Keratinocyte (primary cell): ENCODE measurements around the gene IL12RB2. TPM values are rescaled to one million over a fixed set of nuclear protein-coding genes. Genes with fewer than 3 reads are reported as not detected.

Experiments used
- DNase-seq: peaks from one replicate; pipeline ENCODE4 v3.0.0-alpha.2; 2011; ENCODE audit warnings: low read depth, missing footprints, low spot score
- FAIRE-seq: peaks from 2 replicates; lab custom pipeline; 2011; peaks lifted over from hg19 to GRCh38; lab: Jason Lieb, UNC
- H2AFZ ChIP-seq: 2 replicates; pipeline ENCODE4 v1.6.0; 2012; ENCODE audit warnings: low read length, control low read depth, inconsistent platforms; ENCODE audit not compliant: control insufficient read depth
- H3K27ac ChIP-seq: 2 replicates; pipeline ENCODE4 v1.5.1; 2011; ENCODE audit warnings: low read length; ENCODE audit not compliant: control insufficient read depth, insufficient read depth
- H3K27me3 ChIP-seq: 3 replicates; pipeline ENCODE4 v1.6.0; 2011; ENCODE audit warnings: low read length; ENCODE audit not compliant: control insufficient read depth, insufficient read depth; ENCODE audit errors: extremely low read depth
- H3K36me3 ChIP-seq, 2 experiments: 2 replicates in 1 of 2; 3 replicates in 1 of 2; pipeline ENCODE4 v1.5.1; 2011; ENCODE audit warnings: low read length in 2 of 2, mild to moderate bottlenecking in 1 of 2; ENCODE audit not compliant: control insufficient read depth in 2 of 2, insufficient read depth in 2 of 2; ENCODE audit errors: extremely low read depth in 1 of 2
- H3K4me1 ChIP-seq: 3 replicates; pipeline ENCODE4 v1.5.1; 2011; ENCODE audit warnings: low read length; ENCODE audit not compliant: control insufficient read depth, insufficient read depth; ENCODE audit errors: extremely low read depth
- H3K4me2 ChIP-seq: 3 replicates; pipeline ENCODE4 v1.6.0; 2011; ENCODE audit warnings: low read depth, low read length; ENCODE audit not compliant: control insufficient read depth, insufficient read depth; ENCODE audit errors: extremely low read depth
- H3K4me3 ChIP-seq, 3 experiments: fragments of 200-600 bp in 1 of 3; sonication (generic) in 1 of 3; 2 replicates in 2 of 3; 3 replicates in 1 of 3; pipeline ENCODE4 v1.5.1; 2011 to 2016; ENCODE audit warnings: low read length in 3 of 3, mild to moderate bottlenecking in 3 of 3, control low read depth in 2 of 3, inconsistent platforms in 1 of 3, low read depth in 1 of 3, mixed read lengths in 1 of 3, mixed run types in 1 of 3, moderate library complexity in 1 of 3; ENCODE audit not compliant: control insufficient read depth in 2 of 3, insufficient read depth in 2 of 3; ENCODE audit errors: extremely low read depth in 1 of 3
- H3K79me2 ChIP-seq: 2 replicates; pipeline ENCODE4 v1.6.0; 2012; ENCODE audit warnings: low read length; ENCODE audit not compliant: control insufficient read depth, insufficient read depth
- H3K9ac ChIP-seq: 3 replicates; pipeline ENCODE4 v1.6.0; 2011; ENCODE audit warnings: low read length; ENCODE audit not compliant: control insufficient read depth, insufficient read depth; ENCODE audit errors: extremely low read depth
- H3K9me1 ChIP-seq: 3 replicates; pipeline ENCODE4 v1.6.0; 2011; ENCODE audit warnings: low read length; ENCODE audit not compliant: control insufficient read depth, insufficient read depth; ENCODE audit errors: extremely low read depth
- H3K9me3 ChIP-seq: 2 replicates; pipeline ENCODE4 v1.5.1; 2012; ENCODE audit warnings: low read depth, low read length; ENCODE audit not compliant: control insufficient read depth
- H4K20me1 ChIP-seq: 3 replicates; pipeline ENCODE4 v1.6.0; 2011; ENCODE audit warnings: low read length; ENCODE audit not compliant: control insufficient read depth, insufficient read depth; ENCODE audit errors: extremely low read depth
- EZH2 ChIP-seq: IDR thresholded peaks from one replicate; pipeline ENCODE4 v1.6.1; 2012; ENCODE audit warnings: inconsistent platforms, mild to moderate bottlenecking, low read length, moderate library complexity
- dilution Hi-C: fragments of 300-500 bp; cut with MboI; formaldehyde crosslinking; loops from one replicate; pipeline ENCODE4 v1.7.0; 2020; ENCODE audit warnings: low sequenced_read_pairs; ENCODE audit not compliant: extremely low pct_ligation_motif_present
- polyA plus RNA-seq, 5 experiments: library from polyadenylated mRNA; depleted of rRNA in 3 of 5; stranded (reverse) in 3 of 5; stranded (forward) in 1 of 5; unstranded in 1 of 5; fragments of >200 nt; gene quantifications; 1 replicate in 1 of 5; 2 replicates in 3 of 5; 3 replicates in 1 of 5; pipeline versions ENCODE4 v1.2.1 to v1.2.3, GENCODE V29; 2011 to 2012; ENCODE audit warnings: missing spikeins in 2 of 5, low read depth in 1 of 5, low replicate concordance in 1 of 5
- TF ChIP-seq, protein P1 (sequence below), 3 experiments: IDR thresholded peaks in 1 of 3; conservative IDR thresholded peaks in 1 of 3; optimal IDR thresholded peaks in 1 of 3; 2 replicates in 2 of 3; 3 replicates in 1 of 3; pipeline versions ENCODE3 to v1.5.1; 2011; ENCODE audit warnings: low read length in 3 of 3, mild to moderate bottlenecking in 3 of 3, moderate library complexity in 2 of 3, control low read depth in 1 of 3, inconsistent platforms in 1 of 3; ENCODE audit not compliant: insufficient read depth in 2 of 3; ENCODE audit errors: extremely low read depth in 1 of 3

Gene IL12RB2
- polyA plus RNA-seq, 1 donor (not counting 4 experiments of a cell fraction or from before 2014, with no cell fraction given) = 0.63 TPM

DNA sequence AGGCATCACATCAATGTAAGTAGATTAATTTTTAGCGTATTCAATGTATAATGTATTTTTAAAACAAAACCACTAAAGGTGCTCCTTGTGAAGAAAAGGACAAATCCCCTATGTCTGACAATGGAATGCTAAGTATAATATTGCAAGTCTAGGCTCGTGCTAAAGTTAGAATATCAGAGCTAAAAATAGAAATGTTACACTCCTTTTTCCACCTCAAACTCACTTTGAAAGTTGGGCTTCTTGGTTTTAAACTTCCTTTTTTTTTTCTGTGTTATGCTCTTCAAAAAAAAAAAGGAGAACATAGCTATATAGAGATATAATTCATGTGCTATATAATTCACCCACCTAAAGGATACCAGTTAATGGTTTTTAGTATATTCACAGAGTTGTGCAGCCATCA is 126.2 kb downstream of the IL12RB2 start:
- Histone ChIP-seq H3K27ac (no peak overlapping the region), H4K20me1 (peaks cover 5% of the 10 kb centered on the region), H3K36me3 (peaks cover 3 to 5% of the 10 kb centered on the region in 2 experiments), H3K27me3 (no peaks in the 10 kb centered on the region), H3K9me3 (no peaks in the 10 kb centered on the region), H3K79me2 (peaks cover 14% of the 10 kb centered on the region), H2AFZ (no peak overlapping the region), H3K4me3 (no peak overlapping the region), H3K4me1 (peaks cover 19% of the 10 kb centered on the region), H3K9me1 (no peaks in the 10 kb centered on the region), H3K4me2 (no peak overlapping the region), H3K9ac (no peak overlapping the region)
- FAIRE-seq = no peak
- DNase-seq = no peak
- dilution Hi-C loops = no loop called here
- no peak for TF ChIP-seq EZH2
- TF ChIP-seq, protein P1, sequence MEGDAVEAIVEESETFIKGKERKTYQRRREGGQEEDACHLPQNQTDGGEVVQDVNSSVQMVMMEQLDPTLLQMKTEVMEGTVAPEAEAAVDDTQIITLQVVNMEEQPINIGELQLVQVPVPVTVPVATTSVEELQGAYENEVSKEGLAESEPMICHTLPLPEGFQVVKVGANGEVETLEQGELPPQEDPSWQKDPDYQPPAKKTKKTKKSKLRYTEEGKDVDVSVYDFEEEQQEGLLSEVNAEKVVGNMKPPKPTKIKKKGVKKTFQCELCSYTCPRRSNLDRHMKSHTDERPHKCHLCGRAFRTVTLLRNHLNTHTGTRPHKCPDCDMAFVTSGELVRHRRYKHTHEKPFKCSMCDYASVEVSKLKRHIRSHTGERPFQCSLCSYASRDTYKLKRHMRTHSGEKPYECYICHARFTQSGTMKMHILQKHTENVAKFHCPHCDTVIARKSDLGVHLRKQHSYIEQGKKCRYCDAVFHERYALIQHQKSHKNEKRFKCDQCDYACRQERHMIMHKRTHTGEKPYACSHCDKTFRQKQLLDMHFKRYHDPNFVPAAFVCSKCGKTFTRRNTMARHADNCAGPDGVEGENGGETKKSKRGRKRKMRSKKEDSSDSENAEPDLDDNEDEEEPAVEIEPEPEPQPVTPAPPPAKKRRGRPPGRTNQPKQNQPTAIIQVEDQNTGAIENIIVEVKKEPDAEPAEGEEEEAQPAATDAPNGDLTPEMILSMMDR (optimal IDR thresholded peaks at IDR 0.05 in 1 of 3, IDR thresholded peaks at IDR 0.05 in 1 of 3, conservative IDR thresholded peaks at IDR 0.05 in 1 of 3; ENCODE audit: extremely low read depth in 1 of 3, insufficient read depth in 2 of 3, low read length in 3 of 3) = no peak

DNA sequence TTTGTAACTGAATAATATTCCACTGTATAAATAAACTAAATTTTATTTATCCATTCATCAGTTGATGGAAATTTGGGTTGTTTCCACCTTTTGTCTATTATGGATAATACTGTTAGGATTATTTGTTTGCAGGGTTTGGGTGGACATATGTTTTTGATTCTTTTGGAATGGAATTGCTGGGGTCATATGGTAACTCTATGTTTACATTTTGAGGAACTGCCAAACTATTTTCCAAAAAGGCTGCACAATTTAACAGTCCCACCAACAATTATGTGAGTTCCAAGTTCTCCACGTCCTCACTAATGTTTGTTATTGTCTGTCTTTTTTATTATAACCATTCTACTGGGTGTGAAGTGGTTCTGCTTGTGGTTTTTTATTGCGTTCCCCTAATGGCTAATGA is 126.8 kb downstream of the IL12RB2 start:
- FAIRE-seq = no peak
- H2AFZ ChIP-seq = no peak overlapping the region
- dilution Hi-C loops = no loop called here
- H3K9me3 ChIP-seq = no peaks in the 10 kb centered on the region
- H3K4me1 ChIP-seq = peaks cover 22% of the 10 kb centered on the region
- H3K27me3 ChIP-seq = no peaks in the 10 kb centered on the region
- no peak for DNase-seq
- H3K4me3 ChIP-seq = no peak overlapping the region
- H3K4me2 ChIP-seq = no peak overlapping the region
- H3K9me1 ChIP-seq = no peaks in the 10 kb centered on the region
- H3K27ac ChIP-seq = no peak overlapping the region
- no peak overlapping the region for H3K9ac ChIP-seq
- TF ChIP-seq, protein P1 (optimal IDR thresholded peaks at IDR 0.05 in 1 of 3, IDR thresholded peaks at IDR 0.05 in 1 of 3, conservative IDR thresholded peaks at IDR 0.05 in 1 of 3; ENCODE audit: extremely low read depth in 1 of 3, insufficient read depth in 2 of 3, low read length in 3 of 3) = no peak
- TF ChIP-seq EZH2 = no peak
- H4K20me1 ChIP-seq = no peaks in the 10 kb centered on the region
- H3K36me3 ChIP-seq = no peaks in the 10 kb centered on the region
- H3K79me2 ChIP-seq = peaks cover 8% of the 10 kb centered on the region
